Muscle of arm (tissue), 12 donors: Measurements from ENCODE around the gene EIF3J. TPM values are rescaled to one million over a fixed set of nuclear protein-coding genes. Genes with fewer than 3 reads are reported as not detected.
"Not testable (repeated sequence)": the region's sequence is repeated elsewhere in the genome, so short reads cannot be mapped to it uniquely, and the experiment has no call there.

ENCODE experiments used
- DNase-seq: peaks from one replicate; pipeline ENCODE4 v3.0.0-alpha.2; 2013
- polyA plus RNA-seq, 12 donors: library from polyadenylated mRNA; unstranded; fragments of 120-200 nt; gene quantifications; one replicate each; pipeline ENCODE4 v1.2.1, GENCODE V29; 2013; ENCODE audit not compliant: insufficient read length in 12 of 12

The EIF3J gene
- polyA plus RNA-seq, 12 donors: 80.7 to 108 (median 96.0) TPM; not detected in 1

DNA sequence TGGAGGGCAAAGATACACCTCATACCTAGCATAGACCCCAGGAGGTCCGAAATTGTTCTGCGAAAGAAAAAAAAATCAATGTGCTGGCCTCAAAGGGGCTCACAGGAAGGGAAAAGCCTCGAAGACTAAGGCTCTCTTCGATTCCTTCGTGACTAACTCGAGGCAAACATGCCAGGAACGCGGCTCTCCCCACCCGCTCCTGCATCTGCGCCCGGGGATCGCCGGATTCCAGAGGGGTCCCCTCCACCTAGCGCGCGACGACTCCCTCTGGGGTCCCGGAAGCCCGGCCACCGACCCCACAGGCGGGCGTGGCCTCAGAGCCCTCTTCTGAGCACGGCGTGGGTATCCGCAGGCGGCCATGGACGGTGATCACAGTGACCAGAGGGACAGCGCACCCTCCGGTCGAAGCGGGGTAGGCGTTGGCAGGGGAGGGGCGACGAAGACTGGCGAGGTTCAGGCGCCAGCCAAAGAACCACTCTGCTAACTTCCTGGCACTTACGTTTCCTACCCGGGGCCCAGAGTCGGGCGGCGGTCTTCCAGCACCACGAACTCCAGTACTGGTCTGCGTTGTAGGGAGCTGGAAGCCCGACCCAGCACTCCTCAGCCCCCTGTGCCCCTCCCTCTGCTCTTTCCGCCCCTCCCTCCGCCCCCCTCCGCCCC lies 515 bp upstream of the EIF3J start:
- no peak for DNase-seq

DNA sequence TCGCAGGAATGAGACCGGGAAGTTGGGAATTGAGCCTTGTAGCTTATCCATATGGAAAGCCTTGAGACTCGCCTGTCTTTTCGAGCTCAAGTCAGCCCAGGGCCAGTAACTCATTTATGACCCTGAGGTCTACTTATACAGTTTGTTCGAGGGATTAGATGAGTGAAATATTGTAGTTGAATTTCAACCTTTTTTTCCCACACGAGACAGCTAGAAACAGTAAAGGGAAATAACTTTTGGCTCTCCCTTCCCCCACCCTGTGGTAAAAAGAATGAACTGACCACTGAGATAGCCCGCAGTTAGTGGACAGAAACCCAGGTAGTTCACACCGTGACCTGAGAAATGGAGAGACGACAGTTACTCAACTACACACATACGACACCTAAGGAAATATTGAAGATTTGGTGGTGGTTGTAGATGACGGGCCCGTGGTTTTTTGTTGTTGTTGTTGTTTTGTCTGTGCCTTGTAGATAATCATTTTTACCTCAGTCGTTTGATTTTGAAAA lies 841 bp downstream of the EIF3J start:
- DNase-seq: no peak

GRCh38 chr15:44541282-44541958 lies 4.5 kb downstream of the EIF3J start:
- DNase-seq: no peak

DNA sequence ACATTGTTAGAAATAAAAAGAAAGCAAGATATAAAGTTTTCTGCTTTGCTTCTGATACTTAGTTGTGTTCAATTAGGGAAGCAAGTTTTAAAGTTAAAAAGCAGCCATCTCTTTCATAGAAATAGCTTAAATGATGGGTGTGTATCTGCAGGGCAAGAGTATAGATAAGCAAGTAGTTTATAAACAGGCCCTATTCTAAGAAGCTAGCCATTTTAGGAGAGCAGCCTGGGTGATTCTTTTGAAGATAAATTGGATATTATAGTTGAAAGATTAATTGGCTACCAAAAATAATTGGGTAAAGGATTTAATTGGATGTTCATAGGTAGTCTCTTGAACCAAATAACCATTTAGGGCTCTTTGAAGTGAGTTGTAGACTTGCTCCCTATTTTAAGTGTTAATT lies 5.6 kb downstream of the EIF3J start:
- DNase-seq: no peak

DNA sequence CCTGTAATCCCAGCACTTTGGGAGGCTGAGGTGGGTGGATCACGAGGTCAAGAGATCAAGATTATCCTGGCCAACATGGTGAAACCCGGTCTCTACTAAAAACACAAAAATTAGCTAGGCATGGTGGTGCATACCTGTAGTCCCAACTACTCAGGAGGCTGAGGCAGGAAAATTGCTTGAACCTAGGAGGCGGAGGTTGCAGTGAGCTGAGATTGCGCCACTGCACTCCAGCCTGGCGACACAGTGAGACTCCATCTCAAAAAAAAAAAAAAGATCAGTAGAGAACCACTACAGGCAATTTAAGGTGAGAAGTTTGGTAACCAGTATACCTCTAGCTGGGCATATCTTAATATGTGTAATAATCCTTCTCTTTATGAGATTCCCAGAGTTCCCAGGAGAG lies 7.8 kb downstream of the EIF3J start:
- not testable (repeated sequence) for DNase-seq

DNA sequence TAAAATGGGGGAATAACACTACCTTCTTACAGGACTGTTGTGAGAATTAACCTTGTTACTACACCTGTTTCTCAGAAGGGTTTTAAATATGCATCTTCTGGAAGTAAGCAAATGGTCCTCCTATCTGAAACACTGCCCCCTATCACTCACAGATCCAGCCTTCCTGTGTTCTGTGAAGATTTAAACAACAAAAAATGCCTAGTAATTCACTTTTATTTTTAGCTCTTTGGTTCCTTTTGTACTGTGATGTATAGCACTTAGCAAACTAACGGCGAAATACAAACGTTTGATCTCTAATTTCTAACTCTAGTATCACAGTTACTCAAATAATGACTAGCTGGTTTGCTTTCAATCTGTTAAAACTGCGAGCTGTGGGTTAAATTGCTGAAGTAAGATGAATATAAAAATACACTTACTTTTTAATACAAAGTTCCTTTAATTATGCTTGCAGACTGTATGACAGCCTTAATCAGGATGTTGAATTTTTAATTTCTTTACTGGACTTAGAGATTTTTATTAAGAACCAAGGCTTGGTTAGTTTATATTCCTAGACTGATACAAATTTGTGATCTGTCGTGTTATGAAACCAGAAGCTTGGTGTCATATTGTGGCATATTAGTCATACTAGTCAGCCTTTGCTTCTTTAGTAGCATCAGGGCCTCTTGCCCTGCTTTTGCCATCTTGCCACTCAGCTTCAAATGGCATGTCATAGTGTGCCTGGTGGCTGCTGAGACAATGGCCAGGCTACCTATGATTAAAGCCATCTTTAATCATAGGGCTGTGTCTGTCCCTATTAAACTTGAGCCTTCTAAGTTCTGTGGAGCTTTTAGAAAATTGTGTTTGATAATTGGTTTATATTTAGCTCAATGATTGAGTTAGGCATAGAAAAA lies 9.2 kb downstream of the EIF3J start:
- no peak for DNase-seq

- not testable (repeated sequence) for DNase-seq
These were observed 12.2 kb downstream of the EIF3J start for GRCh38 chr15:44549152-44549551.

DNA sequence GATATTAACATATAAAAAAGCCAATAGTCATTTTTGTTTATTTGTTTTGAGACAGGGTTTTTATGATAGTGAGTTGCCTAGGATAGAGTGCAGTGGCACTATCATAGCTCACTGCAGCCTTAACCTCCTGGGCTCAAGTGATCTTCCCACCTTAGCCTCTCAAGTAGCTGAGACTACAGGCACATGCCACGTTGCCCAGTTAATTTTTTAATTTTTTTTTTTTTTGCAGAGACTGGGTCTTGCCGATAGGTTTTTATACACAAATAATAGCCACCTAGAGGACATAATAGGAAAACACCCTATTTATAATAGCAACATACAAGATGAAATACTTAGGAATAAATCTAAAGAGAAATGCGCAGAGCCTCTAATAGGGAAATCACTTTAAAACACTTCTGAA lies 13.3 kb downstream of the EIF3J start:
- DNase-seq: no peak

GRCh38 chr15:44550734-44551133 lies 13.8 kb downstream of the EIF3J start:
- DNase-seq: no peak

DNA sequence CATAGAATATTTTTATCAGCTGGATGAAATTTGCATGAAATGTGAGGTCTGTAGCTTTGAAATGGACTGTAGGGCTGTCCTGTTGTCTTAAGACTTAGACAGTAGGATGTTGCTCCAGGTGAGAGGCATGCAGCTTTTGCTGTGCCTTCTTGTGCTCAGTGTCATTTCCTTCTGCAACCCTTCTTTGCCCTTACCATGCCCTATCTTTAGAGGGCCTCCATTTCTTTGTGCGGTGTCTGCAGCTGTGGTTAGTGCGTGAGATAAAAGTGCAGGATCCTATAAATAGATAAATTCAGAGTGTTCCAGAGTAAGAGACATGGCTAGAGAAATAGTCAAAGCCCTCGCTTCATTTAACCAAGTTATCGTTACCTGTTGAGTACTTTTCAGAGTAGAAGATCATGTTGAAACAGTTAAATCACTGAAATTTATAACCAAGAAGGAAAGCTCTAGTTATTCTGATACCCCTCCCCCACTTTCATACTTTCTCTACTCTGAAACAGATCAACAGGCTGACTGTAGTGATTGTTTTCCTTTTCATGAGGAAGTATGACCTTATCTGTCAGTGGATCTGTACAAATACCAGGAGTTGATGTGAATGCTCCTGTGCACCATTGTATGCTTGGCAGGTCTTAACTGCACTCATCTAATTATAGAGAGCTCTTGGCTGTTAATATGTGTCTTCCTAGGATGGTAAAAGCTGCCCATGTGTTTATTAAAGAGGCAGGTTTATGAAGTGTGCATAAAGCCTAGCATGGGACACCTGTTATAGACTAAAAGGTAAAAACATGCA lies 18.2 kb downstream of the EIF3J start:
- no peak for DNase-seq

- DNase-seq: not testable (repeated sequence)
These were observed 24.0 kb downstream of the EIF3J start for GRCh38 chr15:44560926-44561325.

GRCh38 chr15:44565387-44566154 lies 28.6 kb downstream of the EIF3J start:
- no peak for DNase-seq

DNA sequence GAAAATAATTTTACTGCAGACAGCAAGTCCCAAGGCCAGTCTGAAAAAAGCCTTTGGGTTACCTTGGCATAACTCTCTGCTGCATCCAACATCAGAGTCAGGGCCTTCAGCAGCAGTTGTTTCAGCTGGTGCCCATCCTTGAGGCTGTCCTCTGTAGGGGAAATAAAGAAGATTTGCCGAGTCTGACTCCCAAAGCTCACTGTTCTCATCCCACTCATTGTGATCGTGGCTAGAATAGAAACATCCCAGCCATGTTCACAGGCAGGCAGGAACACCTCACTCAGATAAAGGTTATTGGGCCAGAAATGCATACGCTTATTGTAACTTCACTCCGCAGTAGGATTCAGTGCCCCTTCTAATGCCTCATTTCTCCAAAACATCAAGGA lies 29.2 kb downstream of the EIF3J start:
- DNase-seq: no peak

GRCh38 chr15:44568338-44568737 lies 31.4 kb downstream of the EIF3J start:
- no peak for DNase-seq

- no peak for DNase-seq
These were observed 32.4 kb downstream of the EIF3J start for GRCh38 chr15:44569316-44569715.

DNA sequence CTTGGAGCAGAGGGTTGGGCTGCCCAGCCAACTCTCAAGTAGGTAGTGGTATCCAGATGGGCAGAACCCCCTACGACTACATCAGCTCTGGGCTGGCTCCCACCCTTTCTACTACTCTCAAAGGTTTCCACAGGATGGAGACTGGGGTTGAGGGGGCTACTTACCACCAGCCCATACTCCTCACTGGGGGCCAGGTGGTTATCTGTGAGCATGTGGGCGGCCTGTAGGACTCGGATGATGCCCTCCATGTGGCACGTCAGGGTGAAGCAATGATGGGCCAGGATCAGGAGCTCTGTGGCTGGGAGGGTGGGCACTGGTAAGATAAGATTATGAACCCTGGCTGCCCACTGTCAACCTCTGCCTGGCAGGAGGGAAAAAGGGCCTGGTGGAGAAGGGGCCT lies 33.4 kb downstream of the EIF3J start:
- DNase-seq: no peak

DNA sequence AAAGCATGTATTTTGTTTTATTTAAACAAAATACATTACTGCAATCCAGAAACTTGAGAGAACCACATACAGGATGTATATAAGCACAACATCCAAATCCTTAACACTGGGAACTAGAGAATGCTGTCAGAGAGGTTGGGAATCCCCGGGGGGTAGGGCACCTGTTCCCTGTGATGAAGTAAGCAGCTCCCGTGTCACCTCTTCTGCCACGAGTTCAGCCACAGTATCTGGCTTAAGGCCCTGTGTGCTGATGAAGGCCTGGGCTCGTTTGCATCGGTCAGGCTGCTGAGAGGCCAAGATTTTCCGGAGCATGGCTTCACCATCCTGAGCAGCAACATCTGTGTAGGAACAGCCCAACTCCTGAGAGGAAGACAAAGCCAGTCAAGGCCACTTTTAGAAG lies 36.4 kb downstream of the EIF3J start:
- DNase-seq: no peak

GRCh38 chr15:44574734-44575133 lies 37.8 kb downstream of the EIF3J start:
- DNase-seq: no peak

DNA sequence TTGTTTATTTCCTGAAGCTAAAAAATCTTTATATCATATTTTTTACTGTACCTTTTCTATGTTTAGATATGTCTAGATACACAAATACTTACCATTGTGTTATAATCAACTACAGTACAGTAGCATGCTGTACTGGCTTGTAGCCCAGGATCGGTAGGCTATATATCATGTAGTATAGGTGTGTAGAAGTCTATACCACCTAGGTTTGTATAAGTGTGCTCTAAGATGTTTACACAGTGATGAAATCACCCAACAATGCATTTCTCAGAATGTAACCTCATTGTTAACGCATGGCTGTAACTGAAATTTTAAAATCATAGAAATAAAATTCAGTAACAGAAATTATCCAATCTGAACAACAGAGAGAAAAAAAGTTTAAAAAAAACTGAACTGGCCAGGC lies 43.2 kb downstream of the EIF3J start:
- DNase-seq: no peak

GRCh38 chr15:44584162-44584749 lies 47.3 kb downstream of the EIF3J start:
- DNase-seq: no peak

- DNase-seq: no peak
These were observed 48.7 kb downstream of the EIF3J start for GRCh38 chr15:44585633-44586032.
